HG03135 (cell line): ENCODE results near the gene CELF5.
"Not testable (repeated sequence)": the region's sequence is repeated elsewhere in the genome, so short reads cannot be mapped to it uniquely, and the experiment has no call there.

Experiments used
- ATAC-seq: cut with Tn5 transposase; IDR thresholded peaks from one replicate; pipeline ENCODE4 v1.9.1; 2021; ENCODE audit warnings: mild to moderate bottlenecking, moderate library complexity; ENCODE audit not compliant: unreplicated experiment

The CELF5 gene

GRCh38 chr19:3206216-3206953 is 18.1 kb upstream of the CELF5 start:
- ATAC-seq: no peak

- no peak for ATAC-seq
These were observed 16.8 kb upstream of the CELF5 start for GRCh38 chr19:3207461-3208242.

GRCh38 chr19:3208317-3209207 is 15.9 kb upstream of the CELF5 start:
- no peak for ATAC-seq

- no peak for ATAC-seq
These were observed 14.0 kb upstream of the CELF5 start for GRCh38 chr19:3210347-3211017.

GRCh38 chr19:3211191-3211590 is 13.3 kb upstream of the CELF5 start:
- no peak for ATAC-seq

- ATAC-seq: no peak
These were observed 11.3 kb upstream of the CELF5 start for GRCh38 chr19:3213159-3213558.

- ATAC-seq: no peak
These were observed 7.6 kb upstream of the CELF5 start for GRCh38 chr19:3216874-3217273.

- ATAC-seq: no peak
These were observed 3.9 kb upstream of the CELF5 start for GRCh38 chr19:3220576-3220975.

GRCh38 chr19:3221576-3221975 is 2.9 kb upstream of the CELF5 start:
- not testable (repeated sequence) for ATAC-seq

GRCh38 chr19:3222709-3223108 is 1.8 kb upstream of the CELF5 start:
- ATAC-seq: no peak

GRCh38 chr19:3225169-3225485 is 666 bp downstream of the CELF5 start:
- no peak for ATAC-seq

- ATAC-seq: no peak
These were observed 1.2 kb downstream of the CELF5 start for GRCh38 chr19:3225677-3226093.

- ATAC-seq: no peak
These were observed 2.7 kb downstream of the CELF5 start for GRCh38 chr19:3227054-3227626.

GRCh38 chr19:3229346-3229743 is 4.9 kb downstream of the CELF5 start:
- ATAC-seq: no peak

- no peak for ATAC-seq
These were observed 5.5 kb downstream of the CELF5 start for GRCh38 chr19:3229888-3230496.

- ATAC-seq: no peak
These were observed 6.8 kb downstream of the CELF5 start for GRCh38 chr19:3231288-3231687.

- ATAC-seq: no peak
These were observed 8.7 kb downstream of the CELF5 start for GRCh38 chr19:3233116-3233515.

- ATAC-seq: no peak
These were observed 9.4 kb downstream of the CELF5 start for GRCh38 chr19:3233831-3234230.

- no peak for ATAC-seq
These were observed 10.3 kb downstream of the CELF5 start for GRCh38 chr19:3234800-3235199.

GRCh38 chr19:3235604-3236003 is 11.1 kb downstream of the CELF5 start:
- ATAC-seq: not testable (repeated sequence)
